Measurements from ENCODE around the gene COL12A1. TPM values are rescaled to one million over a fixed set of nuclear protein-coding genes. Genes with fewer than 3 reads are reported as not detected.

COL12A1 gene
- total RNA-seq, 1 donor from 2014 or later: 1.3 TPM

DNA sequence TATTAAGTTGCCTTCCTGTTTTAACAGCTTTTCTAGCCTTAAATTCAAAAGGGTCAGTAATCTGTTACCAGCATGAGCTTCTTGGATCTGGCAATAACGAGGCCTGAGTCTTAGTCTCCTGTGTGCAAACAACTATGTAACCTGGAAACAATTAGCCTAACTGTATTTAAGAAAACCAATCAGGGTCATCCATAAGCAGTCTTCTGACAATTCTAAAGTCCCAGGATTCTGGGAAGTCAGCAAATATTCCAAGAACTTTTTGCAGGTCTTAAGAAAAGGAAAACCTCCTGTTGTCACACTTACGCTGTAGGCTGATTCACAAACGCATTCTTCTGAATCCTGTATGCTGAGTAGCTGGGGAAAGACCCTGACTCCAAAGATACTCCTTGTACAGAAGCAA is 90.4 kb downstream of the COL12A1 start:
- peaks cover 6% of the 10 kb centered on the region for H3K4me1 ChIP-seq
- H3K9ac ChIP-seq: no peak overlapping the region
- Mint-ChIP-seq H3K27ac (no peak overlapping the region), H3K9me3 (no peaks in the 10 kb centered on the region), H3K36me3 (no peaks in the 10 kb centered on the region), H3K27me3 (ENCODE audit: insufficient read depth, low read depth) (no peaks in the 10 kb centered on the region), H3K4me1 (peaks cover 7% of the 10 kb centered on the region), H3K4me3 (no peak overlapping the region)
- H3K4me2 ChIP-seq: no peak overlapping the region
- DNase-seq (ENCODE audit: low spot score): peak; percentile 46
- H3K9me3 ChIP-seq (ENCODE audit: low read depth): no peaks in the 10 kb centered on the region
- H3K36me3 ChIP-seq: no peaks in the 10 kb centered on the region
- no peaks in the 10 kb centered on the region for H3F3A ChIP-seq (ENCODE audit: low read depth)
- H3K27ac ChIP-seq: peak overlapping the region; percentile 13
- no peaks in the 10 kb centered on the region for H4K20me1 ChIP-seq (ENCODE audit: low read depth)
- H2AFZ ChIP-seq (replicated peaks): peak overlapping the region; percentile 93
- TF ChIP-seq EZH2phosphoT487 (IDR thresholded peaks at IDR 0.05): no peak
- H3K4me3 ChIP-seq: no peak overlapping the region
- no peaks in the 10 kb centered on the region for H3K79me2 ChIP-seq (ENCODE audit: low read depth)
- H3K27me3 ChIP-seq: no peaks in the 10 kb centered on the region

DNA sequence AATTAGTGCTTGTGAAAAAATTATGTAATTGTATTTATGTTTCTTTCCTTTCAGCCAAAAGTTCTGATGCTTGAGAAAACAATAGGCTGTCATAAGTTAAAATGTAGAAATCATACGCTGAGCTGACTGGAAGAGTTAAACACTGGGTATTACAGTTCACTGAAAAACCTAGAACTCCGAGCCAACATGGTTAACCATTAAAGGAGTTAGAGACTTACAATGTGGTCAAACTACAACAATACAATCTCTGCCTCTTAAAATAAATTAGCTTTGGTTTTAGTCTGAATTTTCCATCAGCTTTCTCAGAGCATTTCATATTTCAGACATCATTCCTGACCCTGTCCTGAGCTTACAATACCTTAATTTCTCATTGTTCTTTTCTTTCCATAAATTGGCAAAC is 91.0 kb downstream of the COL12A1 start:
- H3K27ac Mint-ChIP-seq: no peak overlapping the region
- H3K9me3 ChIP-seq (ENCODE audit: low read depth): no peaks in the 10 kb centered on the region
- peaks cover 6% of the 10 kb centered on the region for H3K4me1 ChIP-seq
- DNase-seq (ENCODE audit: low spot score): no peak
- TF ChIP-seq, protein P1, sequence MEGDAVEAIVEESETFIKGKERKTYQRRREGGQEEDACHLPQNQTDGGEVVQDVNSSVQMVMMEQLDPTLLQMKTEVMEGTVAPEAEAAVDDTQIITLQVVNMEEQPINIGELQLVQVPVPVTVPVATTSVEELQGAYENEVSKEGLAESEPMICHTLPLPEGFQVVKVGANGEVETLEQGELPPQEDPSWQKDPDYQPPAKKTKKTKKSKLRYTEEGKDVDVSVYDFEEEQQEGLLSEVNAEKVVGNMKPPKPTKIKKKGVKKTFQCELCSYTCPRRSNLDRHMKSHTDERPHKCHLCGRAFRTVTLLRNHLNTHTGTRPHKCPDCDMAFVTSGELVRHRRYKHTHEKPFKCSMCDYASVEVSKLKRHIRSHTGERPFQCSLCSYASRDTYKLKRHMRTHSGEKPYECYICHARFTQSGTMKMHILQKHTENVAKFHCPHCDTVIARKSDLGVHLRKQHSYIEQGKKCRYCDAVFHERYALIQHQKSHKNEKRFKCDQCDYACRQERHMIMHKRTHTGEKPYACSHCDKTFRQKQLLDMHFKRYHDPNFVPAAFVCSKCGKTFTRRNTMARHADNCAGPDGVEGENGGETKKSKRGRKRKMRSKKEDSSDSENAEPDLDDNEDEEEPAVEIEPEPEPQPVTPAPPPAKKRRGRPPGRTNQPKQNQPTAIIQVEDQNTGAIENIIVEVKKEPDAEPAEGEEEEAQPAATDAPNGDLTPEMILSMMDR (IDR thresholded peaks at IDR 0.05): no peak
- TF ChIP-seq EZH2 (IDR thresholded peaks at IDR 0.05) (no peak), EZH2phosphoT487 (IDR thresholded peaks at IDR 0.05) (no peak)
- H3K79me2 ChIP-seq (ENCODE audit: low read depth): no peaks in the 10 kb centered on the region
- H3K27ac ChIP-seq: peak overlapping the region; percentile 13
- no peaks in the 10 kb centered on the region for H3K36me3 Mint-ChIP-seq
- no peak overlapping the region for H3K4me2 ChIP-seq
- H4K20me1 ChIP-seq (ENCODE audit: low read depth): no peaks in the 10 kb centered on the region
- no peaks in the 10 kb centered on the region for H3K27me3 ChIP-seq
- H3K4me3 Mint-ChIP-seq: no peak overlapping the region
- H3K36me3 ChIP-seq: no peaks in the 10 kb centered on the region
- no peak overlapping the region for H3K9ac ChIP-seq
- no peaks in the 10 kb centered on the region for H3K9me3 Mint-ChIP-seq
- H3F3A ChIP-seq (ENCODE audit: low read depth): no peaks in the 10 kb centered on the region
- no peak overlapping the region for H3K4me3 ChIP-seq
- peak overlapping the region; percentile 93 for H2AFZ ChIP-seq (replicated peaks)
- H3K27me3 Mint-ChIP-seq (ENCODE audit: insufficient read depth, low read depth): no peaks in the 10 kb centered on the region
- H3K4me1 Mint-ChIP-seq: peaks cover 7% of the 10 kb centered on the region

- Histone ChIP-seq H2AFZ (replicated peaks) (no peak overlapping the region), H3K4me3 (no peak overlapping the region), H4K20me1 (ENCODE audit: low read depth) (no peaks in the 10 kb centered on the region), H3K9ac (no peak overlapping the region), H3K9me3 (ENCODE audit: low read depth) (no peaks in the 10 kb centered on the region), H3K4me2 (no peak overlapping the region), H3F3A (ENCODE audit: low read depth) (no peaks in the 10 kb centered on the region), H3K36me3 (no peaks in the 10 kb centered on the region), H3K27ac (no peak overlapping the region), H3K4me1 (peaks cover 6% of the 10 kb centered on the region), H3K27me3 (no peaks in the 10 kb centered on the region), H3K79me2 (ENCODE audit: low read depth) (no peaks in the 10 kb centered on the region)
- no peaks in the 10 kb centered on the region for H3K27me3 Mint-ChIP-seq (ENCODE audit: insufficient read depth, low read depth)
- no peaks in the 10 kb centered on the region for H3K36me3 Mint-ChIP-seq
- peaks cover 7% of the 10 kb centered on the region for H3K4me1 Mint-ChIP-seq
- TF ChIP-seq EZH2phosphoT487 (IDR thresholded peaks at IDR 0.05): no peak
- H3K4me3 Mint-ChIP-seq: no peak overlapping the region
- H3K27ac Mint-ChIP-seq: no peak overlapping the region
- H3K9me3 Mint-ChIP-seq: no peaks in the 10 kb centered on the region
- DNase-seq (ENCODE audit: low spot score): no peak
Measured at GRCh38 chr6:75114195-75114594, 91.7 kb downstream of the COL12A1 start.

- peaks cover 7% of the 10 kb centered on the region for H3K4me1 Mint-ChIP-seq
- TF ChIP-seq, protein P1 (IDR thresholded peaks at IDR 0.05): no peak
- no peak for TF ChIP-seq EZH2 (IDR thresholded peaks at IDR 0.05)
- TF ChIP-seq EZH2phosphoT487 (IDR thresholded peaks at IDR 0.05): no peak
- no peak overlapping the region for H3K4me3 Mint-ChIP-seq
- H3K36me3 Mint-ChIP-seq: no peaks in the 10 kb centered on the region
- Histone ChIP-seq H3K79me2 (ENCODE audit: low read depth) (no peaks in the 10 kb centered on the region), H3K27me3 (no peaks in the 10 kb centered on the region), H3K9ac (no peak overlapping the region), H4K20me1 (ENCODE audit: low read depth) (no peaks in the 10 kb centered on the region), H3K4me3 (no peak overlapping the region), H3K27ac (no peak overlapping the region), H3K9me3 (ENCODE audit: low read depth) (no peaks in the 10 kb centered on the region), H3K4me2 (no peak overlapping the region), H3K36me3 (no peaks in the 10 kb centered on the region), H2AFZ (replicated peaks) (no peak overlapping the region), H3F3A (ENCODE audit: low read depth) (no peaks in the 10 kb centered on the region), H3K4me1 (peaks cover 6% of the 10 kb centered on the region)
- no peaks in the 10 kb centered on the region for H3K9me3 Mint-ChIP-seq
- H3K27ac Mint-ChIP-seq: no peak overlapping the region
- no peaks in the 10 kb centered on the region for H3K27me3 Mint-ChIP-seq (ENCODE audit: insufficient read depth, low read depth)
- no peak for DNase-seq (ENCODE audit: low spot score)
Measured at GRCh38 chr6:75113446-75113845, 92.4 kb downstream of the COL12A1 start.
